Karpas-422 (cell line): Measurements from ENCODE around the gene RNGTT. TPM values are rescaled to one million over a fixed set of nuclear protein-coding genes. Genes with fewer than 3 reads are reported as not detected.

Experiments
- DNase-seq: peaks from one replicate; pipeline ENCODE4 v3.0.0-alpha.2; 2015
- H2AFZ ChIP-seq: fragments of 200-600 bp; sonication (generic); 2 replicates; pipeline ENCODE4 v1.6.1; 2014; ENCODE audit warnings: antibody characterized with exemption, low read length, mixed read lengths
- H3K27ac ChIP-seq: fragments of 200-600 bp; sonication (generic); 2 replicates; pipeline ENCODE4 v1.5.1; 2014; ENCODE audit warnings: mild to moderate bottlenecking, low read length, moderate library complexity
- H3K27me3 ChIP-seq: fragments of 200-600 bp; sonication (generic); 2 replicates; pipeline ENCODE4 v1.6.1; 2014; ENCODE audit warnings: low read length, mixed read lengths
- H3K36me3 ChIP-seq: fragments of 200-600 bp; sonication (generic); 2 replicates; pipeline ENCODE4 v1.6.1; 2014; ENCODE audit warnings: low read length, mixed read lengths; ENCODE audit not compliant: insufficient read depth
- H3K4me1 ChIP-seq: fragments of 200-600 bp; sonication (generic); 2 replicates; pipeline ENCODE4 v1.6.1; 2014; ENCODE audit warnings: mild to moderate bottlenecking, low read length, mixed read lengths
- H3K4me2 ChIP-seq: fragments of 200-600 bp; sonication (generic); 2 replicates; pipeline ENCODE4 v1.6.1; 2014; ENCODE audit warnings: low read length, low read depth, mild to moderate bottlenecking; ENCODE audit not compliant: poor library complexity, severe bottlenecking
- H3K4me3 ChIP-seq: fragments of 200-600 bp; sonication (generic); 2 replicates; pipeline ENCODE4 v1.5.1; 2014; ENCODE audit warnings: mild to moderate bottlenecking, antibody characterized with exemption, low read length, mixed read lengths
- H3K79me2 ChIP-seq: fragments of 200-600 bp; sonication (generic); 2 replicates; pipeline ENCODE4 v1.6.1; 2014; ENCODE audit warnings: mild to moderate bottlenecking, low read length, mixed read lengths
- H3K9ac ChIP-seq: fragments of 200-600 bp; sonication (generic); 2 replicates; pipeline ENCODE4 v1.6.0; 2014; ENCODE audit warnings: low read length
- H3K9me2 ChIP-seq: fragments of 200-600 bp; sonication (generic), shearing (Covaris generic); replicated peaks from 2 replicates; pipeline ENCODE4 v1.6.0; 2014; ENCODE audit warnings: mild to moderate bottlenecking, low read length, moderate library complexity; ENCODE audit not compliant: insufficient read depth
- H3K9me3 ChIP-seq: fragments of 300-700, 200-600 bp; sonication (generic); 2 replicates; pipeline ENCODE4 v1.6.1; 2014; ENCODE audit warnings: low read length, mixed read lengths
- H4K20me1 ChIP-seq: fragments of 200-600 bp; sonication (generic); 2 replicates; pipeline ENCODE4 v1.6.1; 2014; ENCODE audit warnings: mild to moderate bottlenecking, antibody characterized with exemption, low read length, low read depth; ENCODE audit not compliant: insufficient read depth
- total RNA-seq: library from RNA; depleted of rRNA; stranded (reverse); fragments of >200 nt; shearing (Covaris generic); gene quantifications from 2 replicates; pipeline ENCODE4 v1.2.3, GENCODE V29; 2014; ENCODE audit warnings: low replicate concordance

The RNGTT gene
- total RNA-seq, 1 experiment from 2014 or later: 35.9 TPM

GRCh38 chr6:88671624-88672023, 291.8 kb downstream of the RNGTT start:
- no peak overlapping the region for H2AFZ ChIP-seq
- H3K9me3 ChIP-seq: peaks cover 15% of the 10 kb centered on the region
- H3K36me3 ChIP-seq: peaks cover 9% of the 10 kb centered on the region
- H3K27me3 ChIP-seq: no peaks in the 10 kb centered on the region
- no peak overlapping the region for H3K9ac ChIP-seq
- H3K79me2 ChIP-seq: no peaks in the 10 kb centered on the region; the same call in 1 of the 2 replicates
- DNase-seq: no peak
- no peaks in the 10 kb centered on the region for H3K9me2 ChIP-seq
- no peak overlapping the region for H3K4me2 ChIP-seq
- H3K4me1 ChIP-seq: no peaks in the 10 kb centered on the region
- no peaks in the 10 kb centered on the region for H4K20me1 ChIP-seq
- H3K27ac ChIP-seq: no peak overlapping the region
- H3K4me3 ChIP-seq: no peak overlapping the region

GRCh38 chr6:88670369-88670768, 293.0 kb downstream of the RNGTT start:
- H3K27ac ChIP-seq: no peak overlapping the region
- no peaks in the 10 kb centered on the region for H3K27me3 ChIP-seq
- no peak for DNase-seq
- no peaks in the 10 kb centered on the region; the same call in 1 of the 2 replicates for H3K79me2 ChIP-seq
- H3K9ac ChIP-seq: no peak overlapping the region
- H3K4me1 ChIP-seq: no peaks in the 10 kb centered on the region
- no peak overlapping the region for H2AFZ ChIP-seq
- no peaks in the 10 kb centered on the region for H4K20me1 ChIP-seq
- H3K9me2 ChIP-seq: no peaks in the 10 kb centered on the region
- H3K36me3 ChIP-seq: peaks cover 9% of the 10 kb centered on the region
- H3K9me3 ChIP-seq: peaks cover 15% of the 10 kb centered on the region
- H3K4me2 ChIP-seq: no peak overlapping the region
- no peak overlapping the region for H3K4me3 ChIP-seq

- no peak overlapping the region for H2AFZ ChIP-seq
- no peak overlapping the region for H3K4me3 ChIP-seq
- H3K9ac ChIP-seq: no peak overlapping the region
- no peaks in the 10 kb centered on the region for H3K9me2 ChIP-seq
- H3K79me2 ChIP-seq: no peaks in the 10 kb centered on the region; the same call in 1 of the 2 replicates
- no peaks in the 10 kb centered on the region for H3K27me3 ChIP-seq
- H3K36me3 ChIP-seq: peaks cover 9% of the 10 kb centered on the region
- no peak for DNase-seq
- no peaks in the 10 kb centered on the region for H4K20me1 ChIP-seq
- peaks cover 15% of the 10 kb centered on the region for H3K9me3 ChIP-seq
- H3K4me2 ChIP-seq: no peak overlapping the region
- no peaks in the 10 kb centered on the region for H3K4me1 ChIP-seq
- H3K27ac ChIP-seq: no peak overlapping the region
These were observed 293.9 kb downstream of the RNGTT start for GRCh38 chr6:88669475-88669874.

DNA sequence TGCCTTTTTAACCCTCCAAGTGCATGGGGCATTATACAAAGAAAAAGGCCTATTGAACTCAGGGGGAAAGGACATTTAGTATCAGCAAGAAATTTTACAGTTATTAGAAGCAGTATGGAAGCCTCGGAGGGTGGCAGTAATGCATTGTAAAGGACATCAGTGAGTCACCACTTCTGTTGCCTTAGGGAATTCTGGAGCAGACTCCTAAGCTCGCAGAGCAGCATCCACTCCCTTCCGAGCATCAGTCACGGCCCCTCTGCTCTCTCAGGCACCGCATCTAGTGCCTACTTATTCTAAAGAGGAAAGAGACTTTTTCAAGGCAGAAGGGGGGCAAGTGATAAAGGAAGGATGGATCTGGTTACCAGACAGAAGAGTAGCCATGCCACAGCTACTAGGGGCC, 296.5 kb downstream of the RNGTT start:
- Histone ChIP-seq H2AFZ (no peak overlapping the region), H3K4me3 (no peak overlapping the region), H3K4me1 (no peaks in the 10 kb centered on the region), H3K9me2 (no peaks in the 10 kb centered on the region), H4K20me1 (no peaks in the 10 kb centered on the region), H3K79me2 (no peaks in the 10 kb centered on the region), H3K9ac (no peak overlapping the region), H3K27ac (no peak overlapping the region), H3K36me3 (peaks cover 9% of the 10 kb centered on the region), H3K4me2 (no peak overlapping the region), H3K9me3 (peaks cover 15% of the 10 kb centered on the region), H3K27me3 (no peaks in the 10 kb centered on the region)
- no peak for DNase-seq

DNA sequence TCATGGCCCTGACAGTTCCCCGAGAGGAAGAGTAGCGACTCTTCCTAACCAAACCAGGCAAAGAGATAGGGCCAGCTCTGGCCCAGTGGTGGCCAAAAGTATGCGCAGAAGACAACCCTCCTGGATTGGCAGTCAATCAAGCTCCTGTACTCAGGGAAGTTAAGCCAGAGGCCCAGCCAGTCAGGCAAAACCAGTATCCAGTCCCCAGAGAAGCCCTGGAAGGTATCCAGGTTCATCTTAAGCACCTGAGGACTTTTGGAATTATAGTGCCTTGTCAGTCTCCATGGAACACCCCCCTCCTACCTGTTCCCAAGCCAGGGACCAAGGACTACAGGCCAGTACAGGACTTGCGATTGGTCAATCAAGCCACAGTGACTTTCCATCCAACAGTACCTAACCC, 298.3 kb downstream of the RNGTT start:
- DNase-seq: no peak
- Histone ChIP-seq H3K4me2 (no peak overlapping the region), H3K9me3 (peaks cover 5% of the 10 kb centered on the region; the same call in 1 of the 2 replicates), H4K20me1 (no peaks in the 10 kb centered on the region), H2AFZ (no peak overlapping the region), H3K4me1 (no peaks in the 10 kb centered on the region), H3K36me3 (no peaks in the 10 kb centered on the region; the same call in none of the 2 replicates), H3K79me2 (no peaks in the 10 kb centered on the region), H3K27me3 (no peaks in the 10 kb centered on the region), H3K27ac (no peak overlapping the region), H3K4me3 (no peak overlapping the region), H3K9me2 (no peaks in the 10 kb centered on the region), H3K9ac (no peak overlapping the region)

- Histone ChIP-seq H3K79me2 (no peaks in the 10 kb centered on the region; the same call in 1 of the 2 replicates), H3K36me3 (no peaks in the 10 kb centered on the region; the same call in 1 of the 2 replicates), H3K9me2 (no peaks in the 10 kb centered on the region), H3K9ac (no peak overlapping the region), H3K4me2 (no peak overlapping the region), H3K4me3 (no peak overlapping the region), H3K9me3 (peaks cover 4% of the 10 kb centered on the region; the same call in 1 of the 2 replicates), H3K4me1 (no peaks in the 10 kb centered on the region), H3K27ac (no peak overlapping the region), H4K20me1 (no peaks in the 10 kb centered on the region), H2AFZ (no peak overlapping the region), H3K27me3 (no peaks in the 10 kb centered on the region)
- no peak for DNase-seq
These were observed 299.6 kb downstream of the RNGTT start for GRCh38 chr6:88663801-88664200.

DNA sequence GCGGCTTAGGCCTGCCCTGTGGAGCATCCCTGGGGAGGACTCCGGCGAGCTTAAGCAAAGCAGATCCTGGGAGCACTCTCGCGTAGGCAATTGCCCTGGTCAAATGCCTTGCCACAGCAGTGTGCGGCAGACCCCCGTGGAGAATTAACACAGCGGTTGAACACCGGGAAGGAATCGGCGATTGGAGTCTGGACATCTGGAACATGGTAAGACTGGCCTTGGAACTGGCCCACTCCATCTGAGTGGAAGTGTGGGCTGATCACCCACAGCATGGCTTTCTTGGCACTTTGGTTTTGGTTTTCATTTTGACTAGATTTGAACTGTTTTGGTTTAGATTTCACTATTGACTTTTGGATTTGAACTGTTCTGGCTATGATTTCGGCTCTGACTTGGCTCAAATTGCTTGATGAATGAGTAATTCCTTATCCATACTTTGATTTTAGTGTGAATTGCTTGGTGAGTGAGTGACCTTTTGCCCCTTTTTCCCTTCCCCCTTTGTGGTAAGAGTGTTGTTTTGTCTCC, 300.7 kb downstream of the RNGTT start:
- H3K4me3 ChIP-seq: no peak overlapping the region
- no peaks in the 10 kb centered on the region for H3K9me2 ChIP-seq
- H3K27ac ChIP-seq: no peak overlapping the region
- H3K9me3 ChIP-seq: peaks cover 4% of the 10 kb centered on the region; the same call in 1 of the 2 replicates
- H3K4me2 ChIP-seq: no peak overlapping the region
- no peaks in the 10 kb centered on the region for H3K4me1 ChIP-seq
- H2AFZ ChIP-seq: no peak overlapping the region
- no peaks in the 10 kb centered on the region for H3K27me3 ChIP-seq
- H3K9ac ChIP-seq: no peak overlapping the region
- no peaks in the 10 kb centered on the region for H4K20me1 ChIP-seq
- no peaks in the 10 kb centered on the region; the same call in 1 of the 2 replicates for H3K79me2 ChIP-seq
- DNase-seq: no peak
- H3K36me3 ChIP-seq: no peaks in the 10 kb centered on the region; the same call in 1 of the 2 replicates

- no peak overlapping the region for H3K9ac ChIP-seq
- DNase-seq: no peak
- H3K9me2 ChIP-seq: no peaks in the 10 kb centered on the region
- no peaks in the 10 kb centered on the region for H4K20me1 ChIP-seq
- H3K27me3 ChIP-seq: no peaks in the 10 kb centered on the region
- H3K9me3 ChIP-seq: peaks cover 4% of the 10 kb centered on the region; the same call in 1 of the 2 replicates
- no peak overlapping the region for H3K4me3 ChIP-seq
- H3K27ac ChIP-seq: no peak overlapping the region
- no peak overlapping the region for H2AFZ ChIP-seq
- H3K4me2 ChIP-seq: no peak overlapping the region
- H3K79me2 ChIP-seq: no peaks in the 10 kb centered on the region; the same call in 1 of the 2 replicates
- H3K4me1 ChIP-seq: no peaks in the 10 kb centered on the region
- no peaks in the 10 kb centered on the region; the same call in 1 of the 2 replicates for H3K36me3 ChIP-seq
These were observed 301.2 kb downstream of the RNGTT start for GRCh38 chr6:88662163-88662580.
